ENCODE measurements around the gene UBR3.

The UBR3 gene

DNA sequence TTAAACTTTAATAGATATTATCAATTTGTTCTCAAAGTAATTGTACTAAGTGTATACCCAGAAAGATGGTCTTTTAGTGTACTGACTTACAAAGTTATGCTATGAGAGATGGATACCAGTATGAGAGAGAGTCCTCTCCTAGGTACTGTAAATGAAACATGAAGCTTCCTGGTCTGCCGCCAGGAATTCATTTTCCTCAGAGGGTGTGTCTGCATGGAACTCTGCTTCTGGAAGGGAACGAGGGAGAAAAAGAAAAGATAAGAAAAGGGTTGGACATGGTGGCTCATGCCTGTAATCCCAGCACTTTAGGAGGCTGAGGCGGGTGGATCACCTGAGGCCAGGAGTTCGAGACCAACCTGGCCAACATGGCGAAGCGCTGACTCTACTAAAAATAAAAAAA, 30.8 kb upstream of the UBR3 start:
- H3K27ac ChIP-seq = no peak overlapping the region
- POLR2A ChIA-PET (ENCODE audit: low non-redundant PET) = no interaction called here
- CTCF ChIA-PET = no interaction called here
- DNase-seq (ENCODE audit: low spot score) = no peak
- TF ChIP-seq CTCF (conservative IDR thresholded peaks at IDR 0.05; ENCODE audit: low read depth) = no peak

GRCh38 chr2:169797601-169798000, 29.7 kb upstream of the UBR3 start:
- no peak for TF ChIP-seq CTCF (conservative IDR thresholded peaks at IDR 0.05; ENCODE audit: low read depth)
- H3K27ac ChIP-seq = no peak overlapping the region
- DNase-seq (ENCODE audit: low spot score) = no peak
- POLR2A ChIA-PET (ENCODE audit: low non-redundant PET) = no interaction called here
- CTCF ChIA-PET = no interaction called here

DNA sequence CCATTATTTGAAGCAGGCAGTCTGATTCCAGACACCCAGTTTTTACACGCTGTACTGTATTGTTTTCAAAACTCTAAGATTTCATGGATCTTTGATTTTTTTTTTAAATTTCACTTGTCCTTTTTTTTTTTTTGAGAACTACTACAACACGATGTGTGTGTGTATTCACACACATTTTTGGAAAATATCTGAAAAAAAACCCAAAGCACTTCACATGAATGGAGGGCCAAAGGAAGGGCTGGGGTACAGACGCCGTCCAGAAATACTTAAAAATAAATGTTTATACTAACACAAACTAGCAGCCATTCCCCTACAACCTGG, 28.9 kb upstream of the UBR3 start:
- POLR2A ChIA-PET (ENCODE audit: low non-redundant PET) = no interaction called here
- H3K27ac ChIP-seq = peak overlapping the region; percentile 93
- no peak for DNase-seq (ENCODE audit: low spot score)
- CTCF ChIA-PET = no interaction called here
- no peak for TF ChIP-seq CTCF (conservative IDR thresholded peaks at IDR 0.05; ENCODE audit: low read depth)

- DNase-seq (ENCODE audit: low spot score) = peak; percentile 95
- peak within 1 kb of the TSS; percentile 93 for H3K27ac ChIP-seq
- ChIA-PET POLR2A (ENCODE audit: low non-redundant PET) (no interaction called here), CTCF (interaction anchor here (1.6 kb wide), 1 partner anchor 24 kb away, joined by 3 read pairs; no protein-coding TSS in a partner anchor)
- TF ChIP-seq CTCF (conservative IDR thresholded peaks at IDR 0.05; ENCODE audit: low read depth) = no peak
These were observed 28.3 kb upstream of the UBR3 start, which contains the start of gene SSB for GRCh38 chr2:169798718-169799592. Gene SSB (plus strand): TSS chr2:169798871. CDS start chr2:169800961, 2,090 bp downstream.

- CTCF ChIA-PET = no interaction called here
- TF ChIP-seq CTCF (conservative IDR thresholded peaks at IDR 0.05; ENCODE audit: low read depth) = no peak
- DNase-seq (ENCODE audit: low spot score) = no peak
- 0 out of 2 replicates have a peak overlapping the region, but pooled peaks have one; percentile 4 for H3K27ac ChIP-seq
- POLR2A ChIA-PET (ENCODE audit: low non-redundant PET) = no interaction called here
These were observed 23.8 kb upstream of the UBR3 start for GRCh38 chr2:169803480-169803879.

DNA sequence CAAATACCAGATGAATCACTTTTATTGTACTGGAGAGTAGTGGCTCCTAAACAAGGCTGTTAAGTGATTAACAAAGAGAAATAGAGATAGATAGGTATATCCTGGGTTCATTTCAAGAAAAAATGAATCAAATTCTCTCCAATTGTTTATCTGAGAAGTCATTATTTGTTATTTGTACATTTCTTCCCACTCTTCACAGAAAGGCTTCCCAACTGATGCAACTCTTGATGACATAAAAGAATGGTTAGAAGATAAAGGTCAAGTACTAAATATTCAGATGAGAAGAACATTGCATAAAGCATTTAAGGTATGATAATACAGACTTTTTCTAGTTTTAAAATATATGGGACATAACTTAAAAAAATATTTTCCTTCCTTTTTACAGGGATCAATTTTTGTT, 20.7 kb upstream of the UBR3 start:
- no peak for DNase-seq (ENCODE audit: low spot score)
- ChIA-PET POLR2A (ENCODE audit: low non-redundant PET) (no interaction called here), CTCF (no interaction called here)

More for the DNA sequence above, 20.7 kb upstream of the UBR3 start:
- H3K27ac ChIP-seq = no peak overlapping the region
- no peak for TF ChIP-seq CTCF (conservative IDR thresholded peaks at IDR 0.05; ENCODE audit: low read depth)
